Transverse colon (tissue), 4 donors: ENCODE results near the gene TRMT44.

Experiments
- POLR2AphosphoS5 ChIP-seq, 3 donors: sonication (generic); formaldehyde crosslinking; IDR thresholded peaks; one replicate each; pipeline ENCODE4 v1.6.1; 2016; ENCODE audit warnings: antibody characterized with exemption in 3 of 3
- TF ChIP-seq, protein P1 (sequence below), 5 experiments: fragments of 200-600 bp in 3 of 5; fragments of 450-650 bp in 2 of 5; sonication (generic) in 3 of 5; IDR thresholded peaks; 1 replicate in 2 of 5; 2 replicates in 3 of 5; pipeline ENCODE4 v1.5.1; 2016 to 2017; ENCODE audit warnings: antibody characterized with exemption in 5 of 5, inconsistent platforms in 3 of 5, mild to moderate bottlenecking in 2 of 5, moderate library complexity in 1 of 5

DNA sequence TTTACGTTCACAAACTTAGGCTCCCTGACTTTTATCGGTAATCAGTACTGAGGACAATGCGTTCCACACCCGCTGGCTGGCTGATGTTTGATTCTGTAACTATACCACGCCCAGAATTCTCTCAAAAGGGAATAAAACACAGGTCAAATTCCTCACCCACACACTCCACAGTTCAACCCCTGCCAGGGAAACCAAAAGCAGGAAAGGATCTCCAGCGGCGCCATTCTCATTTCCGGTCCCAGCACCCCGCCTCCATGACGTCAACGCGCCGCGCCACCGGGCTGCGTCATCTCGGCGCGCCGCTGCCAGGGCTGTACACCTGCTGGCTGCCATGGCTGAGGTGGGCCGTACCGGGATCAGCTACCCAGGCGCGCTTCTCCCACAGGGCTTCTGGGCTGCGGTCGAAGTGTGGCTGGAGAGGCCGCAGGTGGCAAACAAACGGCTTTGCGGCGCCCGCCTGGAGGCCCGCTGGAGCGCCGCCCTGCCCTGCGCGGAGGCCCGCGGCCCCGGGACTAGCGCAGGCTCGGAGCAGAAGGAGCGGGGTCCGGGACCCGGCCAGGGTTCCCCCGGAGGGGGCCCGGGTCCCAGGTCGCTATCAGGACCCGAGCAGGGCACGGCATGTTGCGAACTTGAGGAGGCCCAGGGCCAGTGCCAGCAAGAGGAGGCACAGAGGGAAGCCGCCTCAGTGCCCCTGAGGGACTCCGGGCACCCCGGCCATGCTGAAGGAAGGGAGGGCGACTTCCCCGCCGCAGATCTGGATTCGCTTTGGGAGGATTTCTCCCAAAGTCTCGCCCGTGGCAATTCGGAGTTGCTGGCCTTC lies at the start of gene TRMT44, which contains the start of gene ACOX3:
- TF ChIP-seq, protein P1, sequence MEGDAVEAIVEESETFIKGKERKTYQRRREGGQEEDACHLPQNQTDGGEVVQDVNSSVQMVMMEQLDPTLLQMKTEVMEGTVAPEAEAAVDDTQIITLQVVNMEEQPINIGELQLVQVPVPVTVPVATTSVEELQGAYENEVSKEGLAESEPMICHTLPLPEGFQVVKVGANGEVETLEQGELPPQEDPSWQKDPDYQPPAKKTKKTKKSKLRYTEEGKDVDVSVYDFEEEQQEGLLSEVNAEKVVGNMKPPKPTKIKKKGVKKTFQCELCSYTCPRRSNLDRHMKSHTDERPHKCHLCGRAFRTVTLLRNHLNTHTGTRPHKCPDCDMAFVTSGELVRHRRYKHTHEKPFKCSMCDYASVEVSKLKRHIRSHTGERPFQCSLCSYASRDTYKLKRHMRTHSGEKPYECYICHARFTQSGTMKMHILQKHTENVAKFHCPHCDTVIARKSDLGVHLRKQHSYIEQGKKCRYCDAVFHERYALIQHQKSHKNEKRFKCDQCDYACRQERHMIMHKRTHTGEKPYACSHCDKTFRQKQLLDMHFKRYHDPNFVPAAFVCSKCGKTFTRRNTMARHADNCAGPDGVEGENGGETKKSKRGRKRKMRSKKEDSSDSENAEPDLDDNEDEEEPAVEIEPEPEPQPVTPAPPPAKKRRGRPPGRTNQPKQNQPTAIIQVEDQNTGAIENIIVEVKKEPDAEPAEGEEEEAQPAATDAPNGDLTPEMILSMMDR (IDR thresholded peaks at IDR 0.05), result peak in 3 of 5 experiments; percentile 2 to 22 (median 12)
- TF ChIP-seq POLR2AphosphoS5 (IDR thresholded peaks at IDR 0.05), result peak; percentile 86 to 91 (median 88)
